Hepatocyte (in vitro differentiated cells): ENCODE measurements around the gene KCNJ2.

Experiments used
- CTCF ChIP-seq: fragments of 200-600 bp; sonication (generic); IDR thresholded peaks from 2 replicates; pipeline ENCODE4 v1.5.1; 2016; ENCODE audit warnings: antibody characterized with exemption, mild to moderate bottlenecking; ENCODE audit not compliant: poor library complexity
- EZH2 ChIP-seq: fragments of 200-600 bp; sonication (generic); IDR thresholded peaks from 2 replicates; pipeline ENCODE4 v1.6.1; 2016; ENCODE audit warnings: antibody characterized with exemption, mild to moderate bottlenecking, borderline replicate concordance

- no peak for TF ChIP-seq CTCF
- TF ChIP-seq EZH2: no peak
Observed at GRCh38 chr17:70120425-70120824, 48.9 kb upstream of the KCNJ2 start.
